HL-60/S4 treated with retinoic acid at 250 ng/mL for 4 days and 3 days (cell line): ENCODE data around the gene ATXN7.

Source experiments
- in situ Hi-C: fragments of 300-500 bp; cut with MboI; formaldehyde crosslinking; loops from 2 replicates; pipeline ENCODE4 v1.7.0; 2022; ENCODE audit warnings: low sequenced_read_pairs

Gene ATXN7

DNA sequence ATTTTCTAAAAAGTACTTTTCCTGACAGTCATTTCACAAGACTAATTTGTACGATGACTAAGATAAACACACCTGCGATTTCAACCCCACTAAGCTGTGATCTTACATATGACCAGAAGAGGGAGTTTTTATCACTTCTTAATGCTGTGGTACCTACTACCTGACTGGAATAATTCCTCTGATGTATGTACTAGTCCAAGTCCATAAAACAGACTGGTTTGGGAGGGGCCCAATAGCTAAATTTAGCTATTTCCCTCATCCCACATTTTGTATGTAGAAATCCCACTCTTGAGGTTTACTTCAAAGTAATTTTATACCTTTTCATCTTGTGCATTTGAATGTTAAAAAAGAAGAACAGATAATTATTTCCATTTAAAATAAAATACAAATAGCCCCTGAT lies 98.2 kb downstream of the ATXN7 start:
- in situ Hi-C loops: no loop called here

DNA sequence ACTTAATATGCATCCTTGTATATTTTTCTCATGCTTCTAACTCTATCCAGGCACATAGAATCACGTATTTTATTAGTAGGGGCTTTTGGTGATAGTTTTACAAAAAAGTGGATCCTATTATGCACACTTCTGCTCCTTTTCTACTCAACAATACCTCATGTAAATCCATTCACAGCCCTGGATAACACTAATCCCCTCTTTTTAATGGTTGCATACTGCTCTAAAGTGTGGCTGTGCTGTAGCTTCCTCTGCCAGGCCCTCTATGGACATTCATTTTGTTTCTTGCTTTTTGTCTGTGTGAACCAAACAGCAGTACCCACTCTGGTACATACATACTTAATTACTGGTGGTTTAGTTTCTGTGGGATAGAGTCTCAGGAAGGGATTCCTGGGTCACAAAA lies 99.8 kb downstream of the ATXN7 start:
- in situ Hi-C loops: no loop called here

DNA sequence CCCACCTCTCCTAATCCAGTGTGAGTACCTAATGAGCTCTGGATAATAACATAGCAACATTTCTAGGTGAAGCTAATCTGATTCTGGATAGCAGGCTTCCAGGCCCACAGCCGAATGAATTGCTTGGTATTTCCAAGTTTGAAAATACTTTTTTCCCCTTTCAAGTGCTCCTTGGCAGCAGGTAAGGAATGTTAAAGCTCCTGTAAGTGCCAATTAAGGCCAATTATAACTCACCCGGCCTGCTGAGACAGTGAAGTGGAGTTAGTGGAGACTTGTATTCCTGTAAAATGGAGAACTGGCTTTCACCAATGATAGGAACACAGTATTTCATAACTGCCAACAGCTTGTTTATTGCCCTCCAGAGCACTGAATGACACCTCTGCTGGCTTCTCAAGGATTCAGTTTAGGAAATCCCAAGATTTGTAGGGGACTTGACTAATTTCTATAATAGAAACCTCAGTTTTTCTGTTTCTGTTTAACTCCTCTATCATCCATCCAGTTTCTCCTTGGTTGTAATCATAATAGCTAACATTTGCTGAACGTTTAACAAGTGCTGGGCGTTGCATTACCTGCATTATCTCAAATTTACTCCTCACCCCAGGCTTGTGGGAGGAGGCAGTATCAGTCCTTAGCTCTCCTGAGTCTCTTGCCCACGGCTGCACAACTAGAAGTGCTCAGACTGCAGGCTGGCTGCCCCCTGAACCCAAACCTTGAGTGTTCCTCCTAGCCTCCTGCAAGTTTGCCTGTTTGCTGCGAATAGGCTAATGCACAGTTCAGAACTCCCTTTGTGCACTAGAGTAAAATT lies 101.2 kb downstream of the ATXN7 start:
- in situ Hi-C loops: no loop called here

DNA sequence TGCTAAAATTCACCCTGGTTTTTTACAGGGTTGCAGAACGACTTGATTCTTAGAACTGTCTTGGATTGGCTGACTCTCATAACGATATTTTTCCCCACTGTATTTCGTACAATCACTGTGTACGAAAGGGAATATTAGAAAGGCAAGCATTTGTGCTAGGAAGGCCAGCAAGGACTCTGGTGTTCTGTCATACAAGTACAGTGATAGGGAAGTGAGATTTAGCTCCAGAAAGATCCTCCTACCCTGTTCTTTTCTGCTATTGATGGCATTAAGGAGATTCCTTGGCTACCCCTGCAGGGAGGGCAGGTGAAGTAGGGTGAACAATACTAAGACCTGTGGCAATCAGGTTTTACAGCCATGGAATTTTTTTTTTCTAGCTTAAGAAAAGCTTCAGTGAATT lies 102.3 kb downstream of the ATXN7 start:
- in situ Hi-C loops: no loop called here

DNA sequence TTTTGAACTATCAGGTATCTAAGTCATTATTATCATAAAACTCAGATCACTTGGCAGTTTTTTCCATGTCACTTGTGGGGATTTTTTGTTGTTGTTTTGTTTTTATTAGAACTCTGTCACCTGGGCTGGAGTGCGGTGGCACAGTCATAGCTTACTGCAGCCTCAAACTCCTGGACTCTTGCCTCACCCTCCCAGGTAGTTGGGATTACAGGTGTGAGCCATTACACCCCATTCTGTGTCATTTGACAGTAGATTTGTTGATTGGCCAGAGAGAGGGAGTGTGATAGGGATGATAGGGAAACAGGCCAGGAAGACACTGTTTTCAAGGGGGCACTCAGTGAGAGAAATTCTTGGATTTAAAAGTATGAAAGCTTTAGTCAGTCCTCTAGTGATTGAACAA lies 103.2 kb downstream of the ATXN7 start:
- in situ Hi-C loops: no loop called here

DNA sequence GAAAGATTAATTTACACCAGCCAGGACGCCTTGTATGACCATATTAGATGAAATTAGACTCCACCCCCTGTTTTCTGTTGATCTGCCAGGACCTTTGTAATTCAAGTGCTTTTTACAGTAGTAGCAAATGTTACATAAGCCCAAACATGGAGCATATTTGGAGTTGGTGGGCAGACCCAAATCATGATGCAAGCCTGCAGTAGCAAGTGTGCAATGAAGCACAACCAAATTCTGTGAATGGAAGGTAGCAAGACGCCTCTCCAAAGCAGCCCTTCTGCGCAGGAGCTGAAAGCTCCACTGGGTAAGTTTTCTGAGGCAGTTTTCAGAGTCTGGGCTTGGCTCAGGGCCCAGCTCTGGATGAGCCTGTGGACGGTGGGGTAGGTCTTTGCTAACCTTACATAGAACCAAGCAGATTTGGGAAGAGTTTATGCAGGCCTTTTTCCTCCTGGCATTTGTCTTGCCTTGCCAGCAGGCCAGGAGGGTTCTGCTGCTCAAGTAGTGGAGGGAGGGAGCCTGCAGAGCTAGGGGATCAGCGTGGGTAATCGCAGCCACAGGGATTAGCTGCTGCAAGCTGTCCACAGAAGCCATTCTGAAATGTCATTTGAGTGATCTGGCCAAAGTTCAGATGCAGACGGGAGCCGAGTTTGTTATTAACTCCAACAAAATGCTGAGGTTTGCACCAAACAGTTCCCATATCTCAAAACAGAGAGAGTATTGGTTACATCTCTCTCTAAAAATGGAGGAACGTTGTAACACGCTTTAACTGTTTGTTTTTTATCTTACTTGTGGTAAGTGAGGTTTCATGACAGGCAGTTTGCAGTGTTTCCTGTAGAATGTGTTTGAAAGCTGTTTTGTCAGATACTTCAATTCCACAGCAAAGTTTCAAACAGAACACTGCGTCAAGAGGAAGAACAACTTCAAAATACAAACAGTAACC lies 104.3 kb downstream of the ATXN7 start:
- in situ Hi-C loops: no loop called here

DNA sequence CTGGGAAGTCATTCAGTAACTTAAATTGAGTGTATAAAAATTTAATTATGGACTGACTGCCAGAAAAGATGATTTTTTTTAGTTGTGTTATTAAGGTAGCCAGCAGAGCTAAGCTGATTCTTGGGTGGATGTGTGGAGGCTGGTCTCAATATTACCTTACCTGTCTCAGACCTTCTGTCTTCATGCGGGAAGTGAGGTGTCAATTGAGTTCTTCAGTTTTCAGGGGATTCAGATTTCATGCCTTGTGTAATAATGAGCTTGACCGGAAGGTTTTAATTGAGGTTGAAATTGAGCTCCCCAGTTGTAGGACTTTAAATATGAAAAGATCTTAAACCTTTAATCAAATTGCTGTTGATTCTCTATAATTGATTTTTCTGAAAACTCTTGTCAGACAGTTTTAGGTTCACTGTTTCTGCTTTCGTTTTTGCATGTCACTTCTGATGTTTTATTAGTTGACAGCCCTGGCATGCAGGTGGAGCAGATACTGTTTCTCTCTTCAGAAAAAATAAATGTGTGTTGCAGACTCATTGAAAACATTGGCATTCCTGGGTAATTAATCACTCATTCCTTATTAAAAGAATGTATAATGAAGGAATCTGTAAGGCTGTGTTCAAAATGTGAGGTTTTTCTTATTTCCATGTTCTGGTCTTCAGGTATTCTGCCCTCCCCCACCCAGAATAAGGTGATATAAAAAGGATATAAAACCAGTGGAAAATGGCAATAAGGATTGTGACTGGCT lies 105.1 kb downstream of the ATXN7 start:
- in situ Hi-C loops: no loop called here

DNA sequence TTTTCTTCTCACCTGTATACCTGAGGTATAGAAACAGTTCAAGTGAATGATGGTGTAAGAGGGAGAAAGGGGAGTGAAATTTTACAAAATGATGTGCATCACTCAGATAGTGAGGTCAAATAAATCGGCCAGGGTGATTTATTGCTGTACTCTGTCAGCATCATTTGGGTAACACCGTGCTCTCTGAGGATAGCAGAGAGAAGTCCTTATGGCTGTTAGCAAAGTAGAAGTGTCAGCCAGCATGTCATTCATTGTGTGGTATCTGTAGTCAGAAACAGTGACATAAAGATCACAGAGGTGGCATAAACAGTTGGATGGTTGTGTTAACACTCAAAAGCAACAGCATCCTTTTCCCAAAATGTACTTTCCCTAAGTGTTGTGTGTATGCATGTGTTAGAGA lies 106.2 kb downstream of the ATXN7 start:
- in situ Hi-C loops: no loop called here

DNA sequence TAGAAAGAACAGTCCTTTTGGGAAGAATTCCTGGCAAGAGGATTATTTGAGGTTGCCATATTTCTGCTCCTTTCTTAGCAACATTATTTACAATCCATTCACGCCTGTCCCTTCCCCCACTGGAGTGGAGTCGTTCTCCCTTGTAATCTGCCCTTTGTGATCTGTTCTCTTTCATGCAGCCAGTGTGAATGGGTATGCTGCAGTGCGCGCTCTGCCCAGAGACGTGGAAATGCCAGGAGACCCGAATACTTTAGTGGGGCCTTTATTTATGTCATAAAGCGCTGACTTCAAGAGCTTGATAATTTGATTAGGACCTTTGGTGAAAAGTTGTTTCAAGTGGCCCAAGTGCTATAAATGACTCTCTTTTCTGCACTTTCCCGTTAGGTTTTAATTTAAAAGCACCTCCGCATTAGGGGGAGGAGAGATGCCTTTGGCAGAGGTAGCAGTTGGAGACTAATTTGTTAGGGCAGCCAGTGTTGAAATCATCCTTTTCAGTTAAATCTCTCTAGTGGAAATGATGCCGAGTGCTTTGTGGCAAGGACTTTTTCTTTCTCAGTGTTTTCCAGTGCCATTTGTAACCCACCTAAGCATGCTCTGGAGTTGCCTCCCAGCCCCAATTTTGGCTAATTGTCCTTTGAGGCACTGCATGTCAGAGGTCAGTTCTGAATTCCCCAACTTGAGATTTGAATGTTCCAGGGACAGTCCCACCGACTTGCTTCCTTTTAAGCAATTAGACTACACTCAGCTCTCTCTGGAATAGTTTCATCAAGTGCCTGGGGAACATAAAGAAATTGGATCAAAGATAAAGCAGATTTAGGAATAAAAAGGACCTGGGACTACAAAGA lies 107.2 kb downstream of the ATXN7 start:
- in situ Hi-C loops: no loop called here

DNA sequence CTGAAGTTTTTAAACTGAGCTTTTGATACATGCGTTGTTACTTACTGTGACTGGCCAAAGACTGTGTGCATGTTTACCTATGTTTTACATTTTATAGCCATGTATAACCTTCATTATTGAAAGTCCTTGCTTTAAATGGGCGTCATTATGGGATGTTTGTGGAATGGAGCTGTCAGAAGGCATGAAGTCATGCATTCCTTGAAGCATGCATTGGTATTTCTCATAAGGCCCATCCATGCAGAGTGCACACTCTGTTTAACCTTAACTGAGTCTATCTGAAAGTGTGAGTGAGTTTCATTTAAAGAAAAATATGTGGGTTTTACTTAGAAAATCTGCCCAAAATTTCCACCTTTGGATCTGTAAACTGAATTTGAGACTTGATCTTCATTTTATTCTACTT lies 108.5 kb downstream of the ATXN7 start:
- in situ Hi-C loops: no loop called here

DNA sequence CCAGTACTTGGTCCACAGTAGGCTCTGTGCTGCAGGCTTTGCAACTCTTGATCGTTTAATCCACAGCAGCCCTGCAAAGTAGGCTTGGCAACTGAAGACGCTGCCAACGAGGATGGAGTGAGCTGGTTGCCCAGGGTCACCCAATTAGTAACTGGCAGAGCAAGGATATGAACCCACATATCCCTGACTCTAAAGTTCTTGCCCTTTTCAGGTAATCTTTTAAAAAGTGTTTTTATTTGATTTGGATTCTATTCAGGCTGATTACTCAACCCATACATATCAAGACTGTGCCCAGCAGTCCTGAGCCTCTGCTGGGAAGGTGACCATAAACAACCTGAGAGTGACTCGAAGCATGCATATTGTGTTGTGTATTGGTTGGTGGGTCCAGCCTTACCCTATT lies 109.3 kb downstream of the ATXN7 start:
- in situ Hi-C loops: no loop called here

DNA sequence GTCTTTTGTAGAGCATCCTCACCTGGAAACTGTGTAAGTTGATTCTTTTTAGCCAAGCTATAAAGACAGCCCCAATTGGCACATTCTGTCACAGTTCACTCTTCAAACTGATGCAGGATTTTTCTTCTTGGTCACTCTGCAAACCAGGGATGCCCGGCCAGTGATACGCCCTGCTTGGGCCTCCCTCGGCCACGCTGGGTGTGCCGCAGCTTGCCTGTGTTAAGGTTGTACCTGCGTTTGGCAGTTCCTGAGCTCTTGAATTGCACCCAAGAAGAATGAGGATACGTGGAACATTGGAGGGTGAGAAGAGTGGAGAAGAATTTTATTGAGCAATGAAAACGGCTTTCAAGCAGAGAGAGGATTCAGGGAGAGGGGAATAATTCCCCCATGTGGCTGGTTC lies 109.7 kb downstream of the ATXN7 start:
- in situ Hi-C loops: no loop called here

DNA sequence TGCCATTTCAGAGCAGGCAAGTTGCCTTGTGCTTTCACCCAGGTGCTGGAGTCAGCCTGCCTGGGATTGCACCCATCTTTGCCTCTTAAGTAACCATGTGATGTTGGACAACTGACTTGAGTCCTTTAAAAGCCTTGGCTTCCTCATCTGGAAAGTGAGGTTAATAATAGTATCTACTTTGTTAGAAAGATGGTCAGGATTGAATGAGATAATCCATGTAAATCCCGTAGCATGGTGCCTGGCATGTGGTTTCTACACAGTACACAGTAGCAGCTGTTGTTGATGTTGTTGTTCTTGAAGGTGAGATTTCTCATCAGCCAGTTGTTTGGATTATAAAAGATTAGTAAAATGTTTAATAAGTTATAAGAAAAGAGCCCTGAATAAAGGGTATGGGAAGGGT lies 110.8 kb downstream of the ATXN7 start:
- in situ Hi-C loops: no loop called here

DNA sequence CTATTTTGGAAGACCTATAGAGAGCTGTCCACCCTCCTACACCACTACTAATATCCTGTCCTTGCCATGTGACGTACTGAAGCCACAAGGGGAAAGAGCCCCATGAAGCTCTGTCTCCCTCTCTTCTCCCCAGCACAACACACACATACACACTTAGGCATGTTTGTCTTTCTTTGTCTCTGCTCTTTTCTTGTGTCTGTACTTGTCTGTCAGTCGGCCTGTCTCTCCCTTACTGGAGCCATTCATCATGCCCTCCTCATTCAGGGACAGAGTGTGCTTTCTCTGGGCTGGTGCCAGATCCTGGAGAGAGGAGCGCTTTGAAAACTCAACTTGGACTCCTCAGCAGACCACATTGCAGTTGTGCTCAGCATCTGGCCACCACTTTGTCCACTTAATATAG lies 112.1 kb downstream of the ATXN7 start:
- in situ Hi-C loops: no loop called here

DNA sequence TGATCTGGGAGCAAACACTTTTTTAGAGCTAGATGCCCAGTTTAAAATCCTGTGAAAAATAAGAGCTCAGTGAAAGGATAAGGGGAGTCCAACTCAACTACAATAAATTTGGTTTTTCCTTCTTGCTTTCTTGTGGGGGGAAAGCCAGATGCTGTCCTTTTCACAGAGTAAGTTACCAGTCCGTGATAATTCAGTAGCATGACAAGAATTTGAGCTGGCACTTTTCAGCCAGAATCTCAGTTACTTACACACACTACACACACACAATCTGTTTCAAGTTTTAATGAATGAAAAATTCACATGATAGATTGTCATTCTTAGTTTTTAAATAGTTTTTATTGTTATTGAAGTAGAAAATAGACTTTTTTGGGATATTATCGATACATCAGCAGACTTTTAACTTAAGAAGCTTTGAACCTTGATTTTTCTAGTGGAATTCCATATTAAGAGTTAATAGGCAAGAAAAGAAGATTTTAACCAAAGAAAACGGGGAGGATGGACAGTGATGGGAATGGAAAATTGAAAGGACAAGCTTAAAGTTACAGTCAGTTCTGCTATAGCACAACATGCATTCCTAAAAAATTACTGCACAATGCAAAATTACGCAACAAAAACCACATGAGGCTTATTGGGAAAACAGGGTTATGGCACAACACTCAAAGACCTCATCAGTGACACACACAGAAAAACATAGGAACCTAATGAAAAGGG lies 112.6 kb downstream of the ATXN7 start:
- in situ Hi-C loops: no loop called here

DNA sequence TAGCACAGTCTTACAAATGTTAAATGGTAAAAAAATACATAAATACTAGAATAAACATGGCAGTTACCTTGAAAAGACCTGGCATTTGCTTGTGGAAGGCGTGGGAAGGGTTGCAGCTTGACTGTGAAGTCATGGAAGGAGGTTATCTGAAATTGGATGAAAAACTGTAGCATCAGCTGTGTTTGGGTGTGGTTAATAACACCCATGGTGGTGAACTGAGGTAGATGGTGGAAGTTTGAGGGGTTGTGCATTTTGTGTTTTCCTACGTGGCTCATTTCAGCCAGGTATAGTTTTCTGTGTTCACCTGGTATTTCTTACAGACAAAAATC lies 113.2 kb downstream of the ATXN7 start:
- in situ Hi-C loops: no loop called here

DNA sequence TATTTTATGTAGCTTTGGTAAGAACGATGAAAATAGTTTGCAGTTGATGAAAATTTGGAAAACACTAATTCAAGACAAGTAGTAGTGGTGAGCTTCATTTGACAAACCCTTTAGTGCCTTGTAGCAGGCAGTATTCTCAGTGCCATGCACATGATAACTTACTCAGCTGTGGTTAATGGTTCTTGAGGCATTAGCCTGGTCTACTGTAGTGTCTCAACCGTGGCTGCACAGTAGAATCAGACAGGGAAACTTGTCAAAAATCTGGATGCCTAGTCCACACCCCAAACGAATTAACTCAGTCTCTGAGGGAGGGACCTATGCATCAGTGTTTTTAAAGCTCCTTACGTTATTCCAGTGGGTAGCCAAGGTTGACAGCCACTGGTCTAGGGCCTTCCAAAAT lies 114.2 kb downstream of the ATXN7 start:
- in situ Hi-C loops: no loop called here

DNA sequence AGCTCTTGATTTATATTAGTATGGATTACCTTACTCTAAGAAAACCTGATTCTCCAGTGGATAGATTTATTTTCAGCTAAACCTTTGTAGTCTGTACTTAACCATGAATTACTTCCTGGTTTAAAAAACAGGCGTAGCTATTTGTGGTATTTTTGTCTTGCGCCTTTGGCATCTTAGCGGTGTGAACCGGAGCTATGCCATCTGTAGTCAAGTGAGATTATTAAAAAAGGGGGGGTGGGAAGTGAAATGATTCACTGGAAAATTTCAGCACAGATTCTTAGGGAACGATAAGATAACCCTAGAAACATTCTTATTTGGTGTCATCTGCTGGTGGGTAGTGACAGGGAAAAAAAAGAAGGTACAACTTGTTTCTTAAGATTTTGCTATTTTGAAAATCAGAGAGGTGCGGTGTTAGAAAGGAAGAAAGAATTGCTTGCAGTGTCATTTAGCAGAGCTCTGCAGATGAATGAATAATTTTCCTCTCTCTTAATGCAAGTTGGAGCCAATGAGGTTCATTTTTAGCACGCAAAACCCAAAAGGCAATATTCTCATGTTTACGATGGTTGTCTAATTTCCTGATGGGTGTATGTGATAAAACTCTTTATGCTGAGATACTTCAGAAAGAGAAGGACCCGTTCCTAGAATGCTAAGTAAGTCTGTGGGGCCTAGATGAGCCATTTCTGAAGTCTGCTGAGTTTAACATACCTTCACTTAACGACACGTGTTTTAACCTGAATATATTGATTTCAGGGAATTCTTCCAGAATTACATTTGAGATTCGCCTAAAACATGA lies 115.6 kb downstream of the ATXN7 start:
- in situ Hi-C loops: no loop called here

DNA sequence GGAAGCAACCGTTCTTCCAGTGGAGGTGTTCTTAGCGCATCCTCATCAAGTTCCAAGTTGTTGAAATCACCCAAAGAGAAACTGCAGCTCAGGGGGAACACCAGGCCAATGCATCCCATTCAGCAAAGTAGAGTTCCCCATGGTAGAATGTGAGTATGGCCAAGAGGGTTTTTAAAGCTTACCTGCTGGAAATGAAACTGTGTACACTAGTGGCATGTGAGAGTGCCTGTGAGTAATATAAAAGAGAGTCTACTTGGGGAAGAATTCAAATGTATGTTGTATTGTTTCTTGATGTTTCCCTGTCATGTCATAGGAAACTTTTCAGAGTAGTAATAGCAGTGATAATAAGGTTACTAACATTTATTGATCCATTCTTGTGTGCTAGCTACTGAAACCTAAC lies 116.4 kb downstream of the ATXN7 start:
- in situ Hi-C loops: no loop called here
